ENCODE measurements around the gene VWF. TPM values are rescaled to one million over a fixed set of nuclear protein-coding genes. Genes with fewer than 3 reads are reported as not detected.

The VWF gene
- total and polyA plus RNA-seq, 2 of the 4 experiments (the other 2 are of a cell fraction), result under 0.01 to 0.09 TPM

DNA sequence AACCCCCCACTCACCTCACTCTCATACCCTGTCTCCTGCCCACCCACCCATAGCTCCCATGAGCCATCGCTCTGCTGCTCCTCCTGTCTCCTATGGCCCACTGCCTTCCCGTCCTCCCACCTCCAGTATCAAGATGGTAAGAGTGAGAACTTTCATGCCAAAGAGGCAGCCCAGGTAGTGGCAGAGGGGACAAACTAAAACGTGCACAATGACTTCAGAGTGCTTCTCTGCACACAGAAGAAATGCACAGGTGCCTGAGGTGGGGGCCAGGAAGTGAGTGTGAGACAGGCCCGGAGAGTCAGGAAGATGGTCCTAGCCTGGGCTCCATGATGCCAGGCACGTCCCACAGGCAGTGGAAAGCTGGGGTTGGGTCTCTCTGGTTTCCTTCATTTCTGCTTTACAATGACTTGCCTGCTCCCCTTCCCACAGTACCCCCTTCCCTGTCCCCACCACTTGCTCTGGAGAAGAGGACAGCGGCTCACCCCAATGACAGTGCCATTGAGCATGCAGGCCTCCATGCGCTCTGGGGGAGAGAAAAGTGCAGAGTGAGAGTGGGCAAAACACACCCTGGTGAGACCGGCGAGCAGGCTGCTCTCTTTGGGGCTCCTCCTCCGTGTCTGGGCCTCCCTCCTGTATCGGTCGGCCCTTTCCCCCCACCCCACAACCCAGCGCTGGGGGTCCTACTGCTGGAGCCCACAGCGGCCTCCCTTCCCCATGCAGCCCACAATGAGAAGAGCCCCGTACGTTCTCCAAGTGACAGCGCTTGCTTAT is 156.6 kb downstream of the VWF start:
- Histone ChIP-seq H2BK5ac (ENCODE audit: low read depth, low read length, poor library complexity, severe bottlenecking) (no peak overlapping the region), H3K9ac (ENCODE audit: low read depth, low read length) (no peak overlapping the region), H3K14ac (replicated peaks; ENCODE audit: low read depth, low read length) (no peak overlapping the region), H4K8ac (ENCODE audit: low read depth in 2 of 2, low read length in 2 of 2) (no peak overlapping the region), H4K91ac (ENCODE audit: insufficient read depth, low read depth, low read length) (no peak overlapping the region), H3K27me3 (ENCODE audit: control insufficient read depth, insufficient read depth, low read length) (peaks cover 46% of the 10 kb centered on the region), H3K4me2 (ENCODE audit: low read depth, low read length) (no peak overlapping the region), H3K23ac (ENCODE audit: low read depth, low read length) (no peak overlapping the region), H2BK20ac (ENCODE audit: low read depth, low read length) (no peak overlapping the region), H2BK120ac (ENCODE audit: low read depth, low read length) (no peak overlapping the region), H3K56ac (ENCODE audit: extremely low read depth, insufficient read depth, low read length) (no peak overlapping the region), H4K5ac (ENCODE audit: low read depth, low read length) (no peak overlapping the region), H3K27ac (ENCODE audit: insufficient read depth, low read length) (no peak overlapping the region), H3K79me1 (ENCODE audit: low read depth in 1 of 2, low read length in 2 of 2) (no peaks in the 10 kb centered on the region), H3K18ac (ENCODE audit: low read depth, low read length) (no peak overlapping the region), H2AK9ac (replicated peaks; ENCODE audit: low read depth, low read length, poor library complexity) (no peak overlapping the region), H2BK15ac (ENCODE audit: low read depth, low read length) (no peak overlapping the region), H4K20me1 (ENCODE audit: insufficient read depth, low read length) (no peaks in the 10 kb centered on the region), H2AK5ac (ENCODE audit: low read depth, low read length) (no peak overlapping the region), H2AFZ (replicated peaks; ENCODE audit: low read length, poor library complexity) (peak overlapping the region; percentile 51), H3K36me3 (ENCODE audit: control insufficient read depth, insufficient read depth, low read length) (no peaks in the 10 kb centered on the region), H3K9me1 (ENCODE audit: insufficient read depth, low read length) (no peaks in the 10 kb centered on the region), H3K4me1 (ENCODE audit: control insufficient read depth, insufficient read depth, low read length) (no peaks in the 10 kb centered on the region), H3K9me3 (ENCODE audit: control insufficient read depth, insufficient read depth, low read length) (no peaks in the 10 kb centered on the region), H3K4ac (ENCODE audit: low read depth, low read length) (no peak overlapping the region), H3K4me3 (ENCODE audit: insufficient read depth, low read depth, low read length) (no peak overlapping the region)
- dilution Hi-C loops (cut with HindIII; ENCODE audit: low sequenced_read_pairs, unreplicated experiment) (no loop called here), in situ Hi-C loops (cut with MboI; ENCODE audit: low sequenced_read_pairs) (no loop called here), intact Hi-C loops (cut with micrococcal nuclease) (loop anchor here (5.0 kb wide), 1 partner anchor 541 kb away; no protein-coding TSS in a partner anchor)
- no peak for DNase-seq
- no TSS peak for BruUV-seq (replicated peaks)
- POLR2A ChIA-PET (ENCODE audit: unreplicated experiment), result no interaction called here
- ATAC-seq (ENCODE audit: low read depth), result no peak
- no peak for TF ChIP-seq CEBPB (IDR thresholded peaks at IDR 0.05; ENCODE audit: low read depth, low read length)
- no peak for TF ChIP-seq BHLHE40 (IDR thresholded peaks at IDR 0.05; ENCODE audit: low read depth, low read length)
- no peak for TF ChIP-seq CHD1 (IDR thresholded peaks at IDR 0.05; ENCODE audit: low read depth, low read length)
- no peak for TF ChIP-seq FOS (IDR thresholded peaks at IDR 0.05; ENCODE audit: low read depth, low read length)
- no peak for TF ChIP-seq MXI1 (IDR thresholded peaks at IDR 0.05; ENCODE audit: borderline replicate concordance, low read depth, low read length)
- no peak for TF ChIP-seq RCOR1 (IDR thresholded peaks at IDR 0.05; ENCODE audit: insufficient replicate concordance, low read length)
- no peak for TF ChIP-seq MAZ (IDR thresholded peaks at IDR 0.05; ENCODE audit: borderline replicate concordance, low read depth, low read length)
- TF ChIP-seq POLR2A (IDR thresholded peaks at IDR 0.05; ENCODE audit: low read depth, low read length), result no peak
- TF ChIP-seq NFE2L2 (IDR thresholded peaks at IDR 0.05; ENCODE audit: low read depth, low read length), result no peak
- no peak for TF ChIP-seq SMC3 (IDR thresholded peaks at IDR 0.05; ENCODE audit: low read depth, low read length)
- TF ChIP-seq, protein P1, sequence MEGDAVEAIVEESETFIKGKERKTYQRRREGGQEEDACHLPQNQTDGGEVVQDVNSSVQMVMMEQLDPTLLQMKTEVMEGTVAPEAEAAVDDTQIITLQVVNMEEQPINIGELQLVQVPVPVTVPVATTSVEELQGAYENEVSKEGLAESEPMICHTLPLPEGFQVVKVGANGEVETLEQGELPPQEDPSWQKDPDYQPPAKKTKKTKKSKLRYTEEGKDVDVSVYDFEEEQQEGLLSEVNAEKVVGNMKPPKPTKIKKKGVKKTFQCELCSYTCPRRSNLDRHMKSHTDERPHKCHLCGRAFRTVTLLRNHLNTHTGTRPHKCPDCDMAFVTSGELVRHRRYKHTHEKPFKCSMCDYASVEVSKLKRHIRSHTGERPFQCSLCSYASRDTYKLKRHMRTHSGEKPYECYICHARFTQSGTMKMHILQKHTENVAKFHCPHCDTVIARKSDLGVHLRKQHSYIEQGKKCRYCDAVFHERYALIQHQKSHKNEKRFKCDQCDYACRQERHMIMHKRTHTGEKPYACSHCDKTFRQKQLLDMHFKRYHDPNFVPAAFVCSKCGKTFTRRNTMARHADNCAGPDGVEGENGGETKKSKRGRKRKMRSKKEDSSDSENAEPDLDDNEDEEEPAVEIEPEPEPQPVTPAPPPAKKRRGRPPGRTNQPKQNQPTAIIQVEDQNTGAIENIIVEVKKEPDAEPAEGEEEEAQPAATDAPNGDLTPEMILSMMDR (conservative IDR thresholded peaks at IDR 0.05; ENCODE audit: low read depth, low read length), result no peak
- TF ChIP-seq USF2 (IDR thresholded peaks at IDR 0.05; ENCODE audit: low read depth, low read length), result no peak
- TF ChIP-seq MAFK (IDR thresholded peaks at IDR 0.05; ENCODE audit: low read depth, low read length), result no peak
- TF ChIP-seq RAD21 (IDR thresholded peaks at IDR 0.05; ENCODE audit: low read length), result no peak
- TF ChIP-seq ELK1 (IDR thresholded peaks at IDR 0.05; ENCODE audit: borderline replicate concordance, low read depth, low read length), result no peak
- TF ChIP-seq RFX5 (IDR thresholded peaks at IDR 0.05; ENCODE audit: low read depth, low read length), result no peak
- WGBS, 2 experiments (ENCODE audit: extremely low coverage in 2 of 2, insufficient read length in 1 of 2), result 80% methylated on average over 3 of the region's 17 CpGs; no CpG with 5 or more reads in 1 of the 2 experiments
- CTCF ChIA-PET, result no interaction called here

Data from IMR-90 (cell line).